GM10847 (cell line): ENCODE measurements around the gene COPS3.

Experiments used
- POLR2A ChIP-seq: IDR thresholded peaks from 2 replicates; pipeline ENCODE4 v1.6.1; 2011; ENCODE audit not compliant: insufficient read length; ENCODE audit errors: extremely low read depth

Gene COPS3

GRCh38 chr17:17196776-17197175 lies 84.3 kb downstream of the COPS3 start:
- no peak for TF ChIP-seq POLR2A
